ENCODE results near the gene MTHFD1L. TPM values are rescaled to one million over a fixed set of nuclear protein-coding genes. Genes with fewer than 3 reads are reported as not detected.
A peak's percentile ranks its signal among the peaks of the same experiment; 100 is the strongest.

Gene MTHFD1L
- total and polyA plus RNA-seq, 2 of the 4 experiments (the other 2 are of a cell fraction), result 43.5 to 53.2 TPM

GRCh38 chr6:150992262-150992661 lies 126.8 kb downstream of the MTHFD1L start:
- Histone ChIP-seq H3K4ac (ENCODE audit: low read depth, low read length) (no peak overlapping the region), H3K14ac (replicated peaks; ENCODE audit: low read depth, low read length) (no peak overlapping the region)
- in situ Hi-C loops (cut with MboI; ENCODE audit: low sequenced_read_pairs), result no loop called here

More at GRCh38 chr6:150992262-150992661, 126.8 kb downstream of the MTHFD1L start:
- peaks cover 4% of the 10 kb centered on the region; the same call in 1 of the 2 replicates for H3K4me1 ChIP-seq (ENCODE audit: control insufficient read depth, insufficient read depth, low read length)
- BruUV-seq (replicated peaks), result no TSS peak
- no peak overlapping the region for H4K5ac ChIP-seq (ENCODE audit: low read depth, low read length)
- no peak overlapping the region for H3K56ac ChIP-seq (ENCODE audit: extremely low read depth, insufficient read depth, low read length)
- H3K79me1 ChIP-seq (ENCODE audit: low read depth in 1 of 2, low read length in 2 of 2), result peaks cover 20 to 32% of the 10 kb centered on the region in 2 experiments
- H4K20me1 ChIP-seq (ENCODE audit: insufficient read depth, low read length), result no peaks in the 10 kb centered on the region
- H2BK5ac ChIP-seq (ENCODE audit: low read depth, low read length, poor library complexity, severe bottlenecking), result no peak overlapping the region
- TF ChIP-seq, protein P1, sequence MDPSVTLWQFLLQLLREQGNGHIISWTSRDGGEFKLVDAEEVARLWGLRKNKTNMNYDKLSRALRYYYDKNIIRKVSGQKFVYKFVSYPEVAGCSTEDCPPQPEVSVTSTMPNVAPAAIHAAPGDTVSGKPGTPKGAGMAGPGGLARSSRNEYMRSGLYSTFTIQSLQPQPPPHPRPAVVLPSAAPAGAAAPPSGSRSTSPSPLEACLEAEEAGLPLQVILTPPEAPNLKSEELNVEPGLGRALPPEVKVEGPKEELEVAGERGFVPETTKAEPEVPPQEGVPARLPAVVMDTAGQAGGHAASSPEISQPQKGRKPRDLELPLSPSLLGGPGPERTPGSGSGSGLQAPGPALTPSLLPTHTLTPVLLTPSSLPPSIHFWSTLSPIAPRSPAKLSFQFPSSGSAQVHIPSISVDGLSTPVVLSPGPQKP (IDR thresholded peaks at IDR 0.05; ENCODE audit: borderline replicate concordance, low read depth, low read length), result no peak
- TF ChIP-seq FOS (IDR thresholded peaks at IDR 0.05; ENCODE audit: low read depth, low read length) (no peak), BHLHE40 (IDR thresholded peaks at IDR 0.05; ENCODE audit: low read depth, low read length) (no peak), MXI1 (IDR thresholded peaks at IDR 0.05; ENCODE audit: borderline replicate concordance, low read depth, low read length) (no peak), MAFK (IDR thresholded peaks at IDR 0.05; ENCODE audit: low read depth, low read length) (no peak), CEBPB (IDR thresholded peaks at IDR 0.05; ENCODE audit: low read depth, low read length) (no peak), CHD1 (IDR thresholded peaks at IDR 0.05; ENCODE audit: low read depth, low read length) (no peak), RFX5 (IDR thresholded peaks at IDR 0.05; ENCODE audit: low read depth, low read length) (no peak), MAZ (IDR thresholded peaks at IDR 0.05; ENCODE audit: borderline replicate concordance, low read depth, low read length) (no peak), RCOR1 (IDR thresholded peaks at IDR 0.05; ENCODE audit: insufficient replicate concordance, low read length) (no peak), NFE2L2 (IDR thresholded peaks at IDR 0.05; ENCODE audit: low read depth, low read length) (no peak), SMC3 (IDR thresholded peaks at IDR 0.05; ENCODE audit: low read depth, low read length) (no peak), RAD21 (IDR thresholded peaks at IDR 0.05; ENCODE audit: low read length) (no peak), POLR2A (IDR thresholded peaks at IDR 0.05; ENCODE audit: low read depth, low read length) (no peak)
- TF ChIP-seq, protein P2, sequence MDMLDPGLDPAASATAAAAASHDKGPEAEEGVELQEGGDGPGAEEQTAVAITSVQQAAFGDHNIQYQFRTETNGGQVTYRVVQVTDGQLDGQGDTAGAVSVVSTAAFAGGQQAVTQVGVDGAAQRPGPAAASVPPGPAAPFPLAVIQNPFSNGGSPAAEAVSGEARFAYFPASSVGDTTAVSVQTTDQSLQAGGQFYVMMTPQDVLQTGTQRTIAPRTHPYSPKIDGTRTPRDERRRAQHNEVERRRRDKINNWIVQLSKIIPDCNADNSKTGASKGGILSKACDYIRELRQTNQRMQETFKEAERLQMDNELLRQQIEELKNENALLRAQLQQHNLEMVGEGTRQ (IDR thresholded peaks at IDR 0.05; ENCODE audit: low read depth, low read length), result no peak
- TF ChIP-seq, protein P3, sequence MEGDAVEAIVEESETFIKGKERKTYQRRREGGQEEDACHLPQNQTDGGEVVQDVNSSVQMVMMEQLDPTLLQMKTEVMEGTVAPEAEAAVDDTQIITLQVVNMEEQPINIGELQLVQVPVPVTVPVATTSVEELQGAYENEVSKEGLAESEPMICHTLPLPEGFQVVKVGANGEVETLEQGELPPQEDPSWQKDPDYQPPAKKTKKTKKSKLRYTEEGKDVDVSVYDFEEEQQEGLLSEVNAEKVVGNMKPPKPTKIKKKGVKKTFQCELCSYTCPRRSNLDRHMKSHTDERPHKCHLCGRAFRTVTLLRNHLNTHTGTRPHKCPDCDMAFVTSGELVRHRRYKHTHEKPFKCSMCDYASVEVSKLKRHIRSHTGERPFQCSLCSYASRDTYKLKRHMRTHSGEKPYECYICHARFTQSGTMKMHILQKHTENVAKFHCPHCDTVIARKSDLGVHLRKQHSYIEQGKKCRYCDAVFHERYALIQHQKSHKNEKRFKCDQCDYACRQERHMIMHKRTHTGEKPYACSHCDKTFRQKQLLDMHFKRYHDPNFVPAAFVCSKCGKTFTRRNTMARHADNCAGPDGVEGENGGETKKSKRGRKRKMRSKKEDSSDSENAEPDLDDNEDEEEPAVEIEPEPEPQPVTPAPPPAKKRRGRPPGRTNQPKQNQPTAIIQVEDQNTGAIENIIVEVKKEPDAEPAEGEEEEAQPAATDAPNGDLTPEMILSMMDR (conservative IDR thresholded peaks at IDR 0.05; ENCODE audit: low read depth, low read length), result no peak
- H2BK20ac ChIP-seq (ENCODE audit: low read depth, low read length), result no peak overlapping the region
- no peak overlapping the region for H2AFZ ChIP-seq (replicated peaks; ENCODE audit: low read length, poor library complexity)
- 88% methylated on average over 1 of the region's 2 CpGs; no CpG with 5 or more reads in 1 of the 2 experiments for WGBS, 2 experiments (ENCODE audit: extremely low coverage in 2 of 2, insufficient read length in 1 of 2)
- no peak overlapping the region for H2BK15ac ChIP-seq (ENCODE audit: low read depth, low read length)
- intact Hi-C loops (cut with micrococcal nuclease) (no loop called here), dilution Hi-C loops (cut with HindIII; ENCODE audit: low sequenced_read_pairs, unreplicated experiment) (no loop called here)
- H3K18ac ChIP-seq (ENCODE audit: low read depth, low read length), result no peak overlapping the region
- no peak overlapping the region for H4K8ac ChIP-seq (ENCODE audit: low read depth in 2 of 2, low read length in 2 of 2)
- H3K9me3 ChIP-seq (ENCODE audit: control insufficient read depth, insufficient read depth, low read length), result no peaks in the 10 kb centered on the region
- no peak overlapping the region for H3K9ac ChIP-seq (ENCODE audit: low read depth, low read length)
- ATAC-seq (ENCODE audit: low read depth) (no peak), DNase-seq (no peak)
- no peak overlapping the region for H4K91ac ChIP-seq (ENCODE audit: insufficient read depth, low read depth, low read length)
- CTCF ChIA-PET, result no interaction called here
- no peak overlapping the region for H3K4me2 ChIP-seq (ENCODE audit: low read depth, low read length)
- H3K4me3 ChIP-seq (ENCODE audit: insufficient read depth, low read depth, low read length), result no peak overlapping the region
- peak overlapping the region; percentile 42; the same call in 1 of the 2 replicates for H3K27ac ChIP-seq (ENCODE audit: insufficient read depth, low read length)
- no peak overlapping the region for H2BK120ac ChIP-seq (ENCODE audit: low read depth, low read length)
- no peak overlapping the region for H2AK5ac ChIP-seq (ENCODE audit: low read depth, low read length)
- POLR2A ChIA-PET (ENCODE audit: unreplicated experiment), result no interaction called here
- H3K23ac ChIP-seq (ENCODE audit: low read depth, low read length), result no peak overlapping the region
- peaks cover 35% of the 10 kb centered on the region for H3K36me3 ChIP-seq (ENCODE audit: control insufficient read depth, insufficient read depth, low read length)
- H3K9me1 ChIP-seq (ENCODE audit: insufficient read depth, low read length), result peaks cover 19% of the 10 kb centered on the region
- no peaks in the 10 kb centered on the region for H3K27me3 ChIP-seq (ENCODE audit: control insufficient read depth, insufficient read depth, low read length)
- no peak overlapping the region for H2AK9ac ChIP-seq (replicated peaks; ENCODE audit: low read depth, low read length, poor library complexity)
